ENCODE data around the gene INMT.

- TF ChIP-seq CTCF (IDR thresholded peaks at IDR 0.05) = no peak
- no peak for TF ChIP-seq POLR2A (IDR thresholded peaks at IDR 0.05)
- TF ChIP-seq POLR2AphosphoS5 (IDR thresholded peaks at IDR 0.05) = no peak
- TF ChIP-seq EP300 (IDR thresholded peaks at IDR 0.05) = no peak
Measured at GRCh38 chr7:30728591-30729100, 23.3 kb upstream of the INMT start.
